Measurements from ENCODE around the gene DSCAM. TPM values are rescaled to one million over a fixed set of nuclear protein-coding genes. Genes with fewer than 3 reads are reported as not detected.

Gene DSCAM
- total and polyA plus RNA-seq, 2 donors (not counting 3 experiments of a cell fraction or from before 2014, with no cell fraction given) = not detected

- ChIA-PET CTCF (no interaction called here), POLR2A (no interaction called here)
- no TSS peak for BruUV-seq (replicated peaks)
- TF ChIP-seq GATA2 (IDR thresholded peaks at IDR 0.05; ENCODE audit: insufficient read depth, insufficient read length, low read depth, low read length) = no peak
- TF ChIP-seq MYC (IDR thresholded peaks at IDR 0.05; ENCODE audit: low read depth, low read length) = no peak
- no peak for TF ChIP-seq POLR2A (IDR thresholded peaks at IDR 0.05; ENCODE audit: low read depth, low read length)
- no peak for TF ChIP-seq POLR2AphosphoS5 (IDR thresholded peaks at IDR 0.05; ENCODE audit: insufficient read depth, low read depth, low read length)
- TF ChIP-seq JUN (IDR thresholded peaks at IDR 0.05; ENCODE audit: borderline replicate concordance, insufficient read depth, insufficient read length, low read depth) = no peak
- no peak for TF ChIP-seq CTCF (IDR thresholded peaks at IDR 0.05; ENCODE audit: extremely low read depth in 1 of 2, insufficient read depth in 1 of 2, low read depth in 1 of 2, low read length in 2 of 2)
- TF ChIP-seq FOS (IDR thresholded peaks at IDR 0.05; ENCODE audit: borderline replicate concordance, insufficient read depth, low read length) = no peak
- Histone ChIP-seq H2AFZ (ENCODE audit: low read depth, low read length) (no peak overlapping the region), H3K27me3 (ENCODE audit: control insufficient read depth in 2 of 2, insufficient read depth in 2 of 2, low read length in 2 of 2) (no peaks in the 10 kb centered on the region), H3K4me1 (ENCODE audit: control insufficient read depth, extremely low read depth, insufficient read depth, low read length) (no peaks in the 10 kb centered on the region), H3K27ac (ENCODE audit: insufficient read depth, low read depth, low read length) (no peak overlapping the region), H3K79me2 (ENCODE audit: control insufficient read depth, insufficient read depth, low read length) (no peaks in the 10 kb centered on the region), H3K9ac (replicated peaks; ENCODE audit: extremely low read depth, insufficient read depth, low read length) (no peak overlapping the region), H3K9me1 (replicated peaks; ENCODE audit: control insufficient read depth, extremely low read depth, insufficient read depth, low read length) (no peaks in the 10 kb centered on the region), H3K4me2 (ENCODE audit: insufficient read depth, low read length) (no peak overlapping the region), H4K20me1 (replicated peaks; ENCODE audit: control insufficient read depth, extremely low read depth, insufficient read depth, low read length) (no peaks in the 10 kb centered on the region), H3K36me3 (ENCODE audit: control insufficient read depth in 2 of 2, extremely low read depth in 1 of 2, insufficient read depth in 2 of 2, low read length in 2 of 2) (no peaks in the 10 kb centered on the region), H3K4me3 (replicated peaks in 1 of 3; ENCODE audit: insufficient read depth in 1 of 3, low read depth in 1 of 3, low read length in 3 of 3) (no peak overlapping the region), H3K9me3 (replicated peaks; ENCODE audit: control insufficient read depth, insufficient read depth, low read length) (peaks cover 3% of the 10 kb centered on the region)
- intact Hi-C loops (cut with micrococcal nuclease) = no loop called here
- FAIRE-seq (no peak), DNase-seq (ENCODE audit: low read depth, low spot score) (no peak)
- dilution Hi-C loops (cut with MboI; ENCODE audit: extremely low pct_ligation_motif_present, low sequenced_read_pairs) = no loop called here
Measured at GRCh38 chr21:40416572-40416971, 430.4 kb downstream of the DSCAM start.

- Histone ChIP-seq H3K9ac (replicated peaks; ENCODE audit: extremely low read depth, insufficient read depth, low read length) (no peak overlapping the region), H3K27ac (ENCODE audit: insufficient read depth, low read depth, low read length) (no peak overlapping the region), H3K4me2 (ENCODE audit: insufficient read depth, low read length) (no peak overlapping the region), H3K79me2 (ENCODE audit: control insufficient read depth, insufficient read depth, low read length) (no peaks in the 10 kb centered on the region), H3K4me3 (replicated peaks in 1 of 3; ENCODE audit: insufficient read depth in 1 of 3, low read depth in 1 of 3, low read length in 3 of 3) (no peak overlapping the region), H3K4me1 (ENCODE audit: control insufficient read depth, extremely low read depth, insufficient read depth, low read length) (no peaks in the 10 kb centered on the region), H4K20me1 (replicated peaks; ENCODE audit: control insufficient read depth, extremely low read depth, insufficient read depth, low read length) (no peaks in the 10 kb centered on the region), H3K36me3 (ENCODE audit: control insufficient read depth in 2 of 2, extremely low read depth in 1 of 2, insufficient read depth in 2 of 2, low read length in 2 of 2) (no peaks in the 10 kb centered on the region), H3K9me1 (replicated peaks; ENCODE audit: control insufficient read depth, extremely low read depth, insufficient read depth, low read length) (no peaks in the 10 kb centered on the region), H3K27me3 (ENCODE audit: control insufficient read depth in 2 of 2, insufficient read depth in 2 of 2, low read length in 2 of 2) (no peaks in the 10 kb centered on the region), H3K9me3 (replicated peaks; ENCODE audit: control insufficient read depth, insufficient read depth, low read length) (peaks cover 6% of the 10 kb centered on the region), H2AFZ (ENCODE audit: low read depth, low read length) (no peak overlapping the region)
- ChIA-PET CTCF (no interaction called here), POLR2A (no interaction called here)
- no peak for TF ChIP-seq CTCF (IDR thresholded peaks at IDR 0.05; ENCODE audit: extremely low read depth in 1 of 2, insufficient read depth in 1 of 2, low read depth in 1 of 2, low read length in 2 of 2)
- TF ChIP-seq POLR2AphosphoS5 (IDR thresholded peaks at IDR 0.05; ENCODE audit: insufficient read depth, low read depth, low read length) = no peak
- TF ChIP-seq POLR2A (IDR thresholded peaks at IDR 0.05; ENCODE audit: low read depth, low read length) = no peak
- TF ChIP-seq MYC (IDR thresholded peaks at IDR 0.05; ENCODE audit: low read depth, low read length) = no peak
- no TSS peak for BruUV-seq (replicated peaks)
- dilution Hi-C loops (cut with MboI; ENCODE audit: extremely low pct_ligation_motif_present, low sequenced_read_pairs) = no loop called here
- no peak for FAIRE-seq
- intact Hi-C loops (cut with micrococcal nuclease) = no loop called here
- no peak for DNase-seq (ENCODE audit: low read depth, low spot score)
Measured at GRCh38 chr21:40408561-40408960, 438.4 kb downstream of the DSCAM start.
